HCT116 (cell line): ENCODE measurements around the gene ZEB1. TPM values are rescaled to one million over a fixed set of nuclear protein-coding genes. Genes with fewer than 3 reads are reported as not detected.
A peak's percentile ranks its signal among the peaks of the same experiment; 100 is the strongest.

ENCODE experiments used
- ATAC-seq: fragments of 200-7000 bp; cut with Tn5 transposase; 2 replicates; pipeline ENCODE4 v1.9.1; 2020; ENCODE audit warnings: mild to moderate bottlenecking, moderate library complexity
- BruUV-seq: library from RNA; stranded (reverse); fragments of 400-500 nt; replicated peaks from 2 replicates; lab custom pipeline; 2021; lab: Mats Ljungman, UMichigan
- CTCF ChIA-PET: fragments of 300-600 bp; sonication (Branson Sonifier 250); formaldehyde crosslinking; loops from one replicate; lab custom pipeline; 2021; ENCODE audit warnings: antibody characterized with exemption; lab: Charles Lee
- POLR2A ChIA-PET: fragments of 300-600, 350-600 bp; sonication (Branson Sonifier 250); formaldehyde crosslinking; loops from one replicate; lab custom pipeline; 2021; ENCODE audit warnings: antibody characterized with exemption; lab: Charles Lee
- RAD21 ChIA-PET, 2 experiments: fragments of 300-600 bp; sonication (Branson Sonifier 250); formaldehyde crosslinking; loops; one replicate each; lab custom pipeline; 2023; ENCODE audit warnings: low total read pairs in 2 of 2; ENCODE audit not compliant: uncharacterized antibody in 2 of 2, unreplicated experiment in 2 of 2, low non-redundant PET in 1 of 2; lab: Charles Lee
- DNase-seq: peaks from one replicate; pipeline ENCODE4 v3.0.0-alpha.2; 2010; ENCODE audit warnings: low read depth, low spot score
- H2AFZ ChIP-seq: fragments of 200-600 bp; shearing (Covaris generic), sonication (generic); 2 replicates; pipeline ENCODE4 v1.6.1; 2017; ENCODE audit warnings: low read depth, mixed run types, mixed read lengths, antibody characterized with exemption, low read length; ENCODE audit not compliant: poor library complexity, severe bottlenecking
- H3K27ac ChIP-seq: 2 replicates; pipeline ENCODE4 v1.5.1; 2012; ENCODE audit warnings: low read depth, low read length
- H3K27me3 ChIP-seq: fragments of 200-600 bp; sonication (generic); 2 replicates; pipeline ENCODE4 v1.6.1; 2016; ENCODE audit warnings: mixed run types, low read length, mixed read lengths; ENCODE audit not compliant: insufficient read depth
- H3K36me3 ChIP-seq, 2 experiments: fragments of 200-500 bp in 1 of 2; fragments of 200-600 bp in 1 of 2; sonication (Bioruptor generic) in 1 of 2; sonication (generic) in 1 of 2; 2 replicates each; pipeline versions ENCODE4 v1.5.1 to v1.6.1; 2014 to 2016; ENCODE audit warnings: low read length in 2 of 2, inconsistent platforms in 1 of 2, mixed read lengths in 1 of 2, mixed run types in 1 of 2; ENCODE audit not compliant: insufficient read depth in 2 of 2, control insufficient read depth in 1 of 2
- H3K4me1 ChIP-seq, 2 experiments: fragments of 200-600 bp in 1 of 2; sonication (generic) in 1 of 2; 2 replicates each; pipeline versions ENCODE4 v1.5.1 to v1.6.1; 2012 to 2017; ENCODE audit warnings: low read length in 2 of 2, inconsistent platforms in 1 of 2, mild to moderate bottlenecking in 1 of 2, mixed read lengths in 1 of 2, mixed run types in 1 of 2, moderate library complexity in 1 of 2; ENCODE audit not compliant: insufficient read depth in 2 of 2, control insufficient read depth in 1 of 2
- H3K4me2 ChIP-seq: fragments of 200-600 bp; sonication (generic); 2 replicates; pipeline ENCODE4 v1.6.1; 2017; ENCODE audit warnings: mixed run types, low read length, mixed read lengths
- H3K4me3 ChIP-seq, 2 experiments: fragments of 200-600 bp in 1 of 2; sonication (generic) in 1 of 2; replicated peaks in 1 of 2; 2 replicates each; pipeline ENCODE4 v1.5.1; 2011 to 2016; ENCODE audit warnings: low read length in 2 of 2, control low read depth in 1 of 2, low read depth in 1 of 2, mild to moderate bottlenecking in 1 of 2, mixed read lengths in 1 of 2, mixed run types in 1 of 2
- H3K79me2 ChIP-seq: fragments of 200-600 bp; sonication (generic); 2 replicates; pipeline ENCODE4 v1.6.1; 2017; ENCODE audit warnings: mild to moderate bottlenecking, mixed run types, low read length, moderate library complexity, mixed read lengths; ENCODE audit not compliant: insufficient read depth
- H3K9ac ChIP-seq: fragments of 200-600 bp; sonication (generic); 2 replicates; pipeline ENCODE4 v1.6.1; 2016; ENCODE audit warnings: low read length, mixed read lengths
- H3K9me2 ChIP-seq: fragments of 200-600 bp; sonication (generic), shearing (Covaris generic); 2 replicates; pipeline ENCODE4 v1.6.1; 2017; ENCODE audit warnings: mixed run types, mild to moderate bottlenecking, moderate library complexity; ENCODE audit not compliant: insufficient read depth
- H3K9me3 ChIP-seq, 2 experiments: fragments of 200-500 bp in 1 of 2; fragments of 200-600 bp in 1 of 2; sonication (Bioruptor generic) in 1 of 2; sonication (generic) in 1 of 2; 2 replicates each; pipeline ENCODE4 v1.6.1; 2014 to 2017; ENCODE audit warnings: low read length in 2 of 2, mixed read lengths in 2 of 2, inconsistent platforms in 1 of 2, low read depth in 1 of 2, mild to moderate bottlenecking in 1 of 2, mixed run types in 1 of 2, moderate library complexity in 1 of 2; ENCODE audit not compliant: control insufficient read depth in 1 of 2, insufficient read depth in 1 of 2
- H4K20me1 ChIP-seq: fragments of 200-600 bp; sonication (generic), shearing (Covaris generic); 2 replicates; pipeline ENCODE4 v1.6.1; 2017; ENCODE audit warnings: mixed run types, mild to moderate bottlenecking, moderate library complexity; ENCODE audit not compliant: insufficient read depth
- CBX3 ChIP-seq: IDR thresholded peaks from 2 replicates; pipeline ENCODE4 v1.6.1; 2012; ENCODE audit warnings: low read depth
- CEBPB ChIP-seq: IDR thresholded peaks from 2 replicates; pipeline ENCODE4 v1.6.1; 2012; ENCODE audit warnings: low read depth
- EGR1 ChIP-seq: IDR thresholded peaks from 2 replicates; pipeline ENCODE4 v1.6.1; 2012; ENCODE audit warnings: low read depth
- EZH2 ChIP-seq: fragments of 200-600 bp; sonication (generic); IDR thresholded peaks from 2 replicates; pipeline ENCODE4 v1.6.1; 2017; ENCODE audit warnings: antibody characterized with exemption, mixed run types
- EZH2phosphoT487 ChIP-seq: fragments of 200-600 bp; IDR thresholded peaks from 2 replicates; pipeline ENCODE4 v1.6.1; 2018; ENCODE audit warnings: antibody characterized with exemption, borderline replicate concordance
- JUND ChIP-seq: IDR thresholded peaks from 2 replicates; pipeline ENCODE4 v1.6.1; 2012
- POLR2AphosphoS5 ChIP-seq: IDR thresholded peaks from 2 replicates; pipeline ENCODE4 v1.6.1; 2011; ENCODE audit warnings: mild to moderate bottlenecking, low read depth, low read length, moderate library complexity
- RAD21 ChIP-seq: IDR thresholded peaks from 2 replicates; pipeline ENCODE4 v1.6.1; 2012; ENCODE audit warnings: low read depth, mild to moderate bottlenecking
- SRF ChIP-seq: IDR thresholded peaks from 2 replicates; pipeline ENCODE4 v1.6.1; 2012; ENCODE audit warnings: low read depth
- TCF7L2 ChIP-seq: IDR thresholded peaks from 2 replicates; pipeline ENCODE4 v1.7.0; 2011; ENCODE audit warnings: borderline replicate concordance, inconsistent platforms; ENCODE audit not compliant: insufficient read depth, insufficient read length; ENCODE audit errors: extremely low read depth
- YY1 ChIP-seq: IDR thresholded peaks from 2 replicates; pipeline ENCODE4 v1.6.1; 2011; ENCODE audit warnings: low read length, low read depth, moderate library complexity, mild to moderate bottlenecking; ENCODE audit not compliant: insufficient replicate concordance; ENCODE audit errors: extremely low read depth
- ZFX ChIP-seq: fragments of 450-650 bp; IDR thresholded peaks from 2 replicates; pipeline ENCODE4 v1.6.1; 2017
- ZNF274 ChIP-seq: fragments of 200-500 bp; sonication (Bioruptor generic); IDR thresholded peaks from 2 replicates; pipeline ENCODE4 v1.6.1; 2014; ENCODE audit warnings: mild to moderate bottlenecking, low read depth, low read length, inconsistent platforms
- intact Hi-C: fragments of 100-400 bp; cut with micrococcal nuclease; formaldehyde crosslinking; loops from 2 replicates; pipeline ENCODE4 v1.10.0; 2022
- total RNA-seq: library from RNA; stranded (reverse); gene quantifications from one replicate; pipeline ENCODE4 v1.2.1, GENCODE V29; 2021; ENCODE audit not compliant: unreplicated experiment
- TF ChIP-seq, protein P1 (sequence below): IDR thresholded peaks from 2 replicates; pipeline ENCODE4 v1.6.1; 2012
- TF ChIP-seq, protein P2 (sequence below): IDR thresholded peaks from 2 replicates; pipeline ENCODE4 v1.6.1; 2012
- TF ChIP-seq, protein P3 (sequence below): IDR thresholded peaks from 2 replicates; pipeline ENCODE4 v1.6.1; 2011; ENCODE audit warnings: mild to moderate bottlenecking, low read length, moderate library complexity; ENCODE audit not compliant: insufficient replicate concordance; ENCODE audit errors: extremely low read depth

The ZEB1 gene
- total RNA-seq, 1 experiment from 2014 or later, result 3.4 TPM

DNA sequence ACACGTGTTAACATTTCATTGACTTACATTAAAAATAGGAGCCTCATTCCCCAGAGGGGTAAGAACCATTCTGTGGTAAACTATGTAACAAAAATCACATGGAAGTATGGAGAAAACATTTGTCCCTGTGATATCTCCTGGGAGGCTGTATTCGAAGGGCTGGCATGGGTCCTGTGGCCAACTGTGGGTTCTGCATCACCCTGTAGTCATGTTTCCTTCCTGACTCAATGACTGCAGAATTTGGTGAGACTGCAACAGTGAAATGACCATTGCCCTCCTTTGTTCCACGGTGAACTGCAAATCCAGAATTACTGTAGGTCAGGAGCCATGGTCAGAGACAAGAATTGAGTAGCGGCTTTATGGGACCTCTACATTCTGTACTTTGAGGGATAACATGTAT is 3.6 kb upstream of the ZEB1 start:
- TF ChIP-seq, protein P1, sequence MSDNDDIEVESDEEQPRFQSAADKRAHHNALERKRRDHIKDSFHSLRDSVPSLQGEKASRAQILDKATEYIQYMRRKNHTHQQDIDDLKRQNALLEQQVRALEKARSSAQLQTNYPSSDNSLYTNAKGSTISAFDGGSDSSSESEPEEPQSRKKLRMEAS, result no peak
- peak; percentile 32; the same call in 1 of the 2 replicates for TF ChIP-seq POLR2AphosphoS5
- no TSS peak for BruUV-seq

DNA sequence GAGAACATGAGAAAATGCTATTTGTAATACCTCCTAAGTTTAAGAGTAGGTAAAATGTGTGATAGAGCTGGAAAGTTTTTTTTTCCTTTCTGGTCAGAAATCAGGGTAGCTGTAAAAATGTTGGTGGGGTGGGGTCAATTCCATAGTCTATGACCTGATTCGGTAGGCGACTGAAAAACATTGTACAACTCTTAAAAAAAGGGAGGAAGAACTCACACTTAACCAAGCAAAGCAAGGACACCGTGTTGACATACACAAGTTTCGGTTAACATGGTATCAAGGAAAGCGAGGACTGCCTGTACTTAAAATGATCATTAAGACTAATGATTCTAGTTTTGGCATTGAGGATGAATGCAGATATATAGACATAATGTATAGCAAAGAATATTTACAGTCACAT is 1.8 kb upstream of the ZEB1 start:
- no peak for ATAC-seq
- Histone ChIP-seq H4K20me1 (no peaks in the 10 kb centered on the region), H3K4me2 (peak overlapping the region; percentile 85; the same call in 1 of the 2 replicates), H3K9ac (no peak overlapping the region), H3K27me3 (no peaks in the 10 kb centered on the region), H3K36me3 (no peaks in the 10 kb centered on the region), H3K9me3 (no peaks in the 10 kb centered on the region), H3K79me2 (no peaks in the 10 kb centered on the region; the same call in 1 of the 2 replicates), H2AFZ (no peak overlapping the region), H3K27ac (no peak overlapping the region), H3K9me2 (no peaks in the 10 kb centered on the region), H3K4me1 (peaks cover 5 to 17% of the 10 kb centered on the region in 2 experiments; a peak in 3 of 4 replicates), H3K4me3 (no peak overlapping the region)
- ChIA-PET POLR2A (no interaction called here), CTCF (no interaction called here), RAD21 (no interaction called here)
- intact Hi-C loops, result no loop called here
- DNase-seq, result no peak
- no TSS peak for BruUV-seq
- TF ChIP-seq YY1 (no peak), TCF7L2 (no peak), EGR1 (no peak), CBX3 (no peak), RAD21 (no peak), CEBPB (no peak), EZH2phosphoT487 (no peak), ZNF274 (no peak), SRF (no peak), JUND (no peak), ZFX (no peak), EZH2 (no peak)
- TF ChIP-seq, protein P2, sequence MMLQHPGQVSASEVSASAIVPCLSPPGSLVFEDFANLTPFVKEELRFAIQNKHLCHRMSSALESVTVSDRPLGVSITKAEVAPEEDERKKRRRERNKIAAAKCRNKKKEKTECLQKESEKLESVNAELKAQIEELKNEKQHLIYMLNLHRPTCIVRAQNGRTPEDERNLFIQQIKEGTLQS, result no peak
- TF ChIP-seq, protein P3, sequence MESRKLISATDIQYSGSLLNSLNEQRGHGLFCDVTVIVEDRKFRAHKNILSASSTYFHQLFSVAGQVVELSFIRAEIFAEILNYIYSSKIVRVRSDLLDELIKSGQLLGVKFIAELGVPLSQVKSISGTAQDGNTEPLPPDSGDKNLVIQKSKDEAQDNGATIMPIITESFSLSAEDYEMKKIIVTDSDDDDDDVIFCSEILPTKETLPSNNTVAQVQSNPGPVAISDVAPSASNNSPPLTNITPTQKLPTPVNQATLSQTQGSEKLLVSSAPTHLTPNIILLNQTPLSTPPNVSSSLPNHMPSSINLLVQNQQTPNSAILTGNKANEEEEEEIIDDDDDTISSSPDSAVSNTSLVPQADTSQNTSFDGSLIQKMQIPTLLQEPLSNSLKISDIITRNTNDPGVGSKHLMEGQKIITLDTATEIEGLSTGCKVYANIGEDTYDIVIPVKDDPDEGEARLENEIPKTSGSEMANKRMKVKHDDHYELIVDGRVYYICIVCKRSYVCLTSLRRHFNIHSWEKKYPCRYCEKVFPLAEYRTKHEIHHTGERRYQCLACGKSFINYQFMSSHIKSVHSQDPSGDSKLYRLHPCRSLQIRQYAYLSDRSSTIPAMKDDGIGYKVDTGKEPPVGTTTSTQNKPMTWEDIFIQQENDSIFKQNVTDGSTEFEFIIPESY, result no peak
- TF ChIP-seq, protein P1, result no peak

More for the DNA sequence above, 3.6 kb upstream of the ZEB1 start:
- Histone ChIP-seq H3K9me3 (no peaks in the 10 kb centered on the region), H3K27me3 (no peaks in the 10 kb centered on the region), H4K20me1 (no peaks in the 10 kb centered on the region), H3K4me2 (no peak overlapping the region), H3K79me2 (no peaks in the 10 kb centered on the region; the same call in 1 of the 2 replicates), H3K9ac (no peak overlapping the region), H2AFZ (no peak overlapping the region), H3K4me3 (no peak overlapping the region), H3K9me2 (no peaks in the 10 kb centered on the region), H3K4me1 (peaks cover 5 to 14% of the 10 kb centered on the region in 2 experiments; a peak in 3 of 4 replicates), H3K27ac (no peak overlapping the region), H3K36me3 (no peaks in the 10 kb centered on the region)
- CTCF ChIA-PET, result no interaction called here
- POLR2A ChIA-PET, result no interaction called here
- no peak for ATAC-seq
- no peak for DNase-seq
- RAD21 ChIA-PET, result no interaction called here
- intact Hi-C loops, result no loop called here
